Measurements from ENCODE around the gene MTRR.

The MTRR gene

DNA sequence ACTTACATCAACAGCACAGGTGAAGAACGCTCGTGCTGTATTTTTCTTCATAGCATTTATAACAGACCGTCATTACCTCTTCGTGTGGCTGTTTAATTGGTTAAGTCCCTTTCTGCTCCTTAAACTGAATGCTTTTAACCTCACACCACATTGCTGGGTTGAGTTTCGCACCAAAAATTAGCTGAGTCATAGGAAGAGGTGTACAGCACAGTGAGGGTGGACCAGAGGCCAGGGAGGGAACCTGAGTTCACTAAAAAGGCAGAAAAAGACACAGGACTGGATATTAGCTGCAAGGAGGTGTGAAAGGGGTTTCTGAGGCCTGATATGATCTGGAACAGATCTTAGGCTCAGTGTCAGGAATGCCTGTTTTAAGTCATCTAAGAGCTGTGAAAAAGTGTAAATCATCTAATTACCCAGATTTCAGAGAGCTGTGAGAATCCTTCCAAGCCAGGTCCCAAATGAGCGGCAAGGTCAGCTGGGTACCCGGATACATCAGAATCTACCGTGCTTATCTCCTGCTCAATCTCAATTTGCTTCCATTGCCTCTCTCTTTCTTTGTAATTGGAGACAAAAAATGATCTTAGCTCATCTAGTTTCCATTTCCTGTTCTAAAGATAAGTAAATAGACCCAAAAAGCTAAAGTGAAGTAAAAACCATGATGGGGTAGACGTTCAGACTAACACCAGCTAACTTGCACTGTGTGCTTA, 10.9 kb upstream of the MTRR start:
- DNase-seq, result no peak

DNA sequence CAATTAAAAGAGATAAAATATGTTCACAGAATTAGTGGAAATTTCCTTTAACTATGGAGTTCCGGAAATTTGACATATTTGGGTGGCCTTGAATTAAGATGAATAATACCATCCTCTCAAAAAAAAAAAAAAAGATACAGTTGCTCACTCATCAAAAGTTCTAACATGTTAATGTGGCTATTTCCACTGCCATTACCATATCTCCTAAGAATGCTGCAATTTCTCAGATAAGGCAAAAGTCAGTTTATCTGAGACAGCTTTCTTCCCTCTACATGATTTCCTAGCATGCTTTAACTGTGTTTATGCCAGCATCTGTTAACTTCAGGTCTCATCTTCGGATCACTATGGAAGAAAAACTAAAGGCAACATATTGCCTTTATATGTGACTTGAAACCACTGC, 2.8 kb upstream of the MTRR start:
- no peak for DNase-seq

DNA sequence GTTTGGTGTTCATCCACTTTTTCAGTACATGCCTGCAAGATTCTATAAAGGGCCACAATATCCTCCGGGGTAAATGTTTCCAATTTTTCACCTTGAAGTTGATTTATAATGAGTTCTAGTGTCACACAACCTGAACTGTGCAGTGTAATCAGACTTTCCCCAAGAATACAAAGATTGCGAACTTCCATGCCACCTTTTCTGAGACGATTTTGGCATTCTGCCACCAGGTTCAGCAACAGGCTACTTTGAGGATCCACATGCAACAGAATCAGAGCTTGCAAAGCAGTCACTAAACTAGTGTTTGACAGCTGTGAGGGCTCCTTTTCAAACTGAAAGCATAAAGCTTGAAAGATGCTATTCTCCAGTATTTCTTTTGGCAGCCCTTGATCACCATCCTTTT, 1.7 kb upstream of the MTRR start:
- DNase-seq, result no peak

DNA sequence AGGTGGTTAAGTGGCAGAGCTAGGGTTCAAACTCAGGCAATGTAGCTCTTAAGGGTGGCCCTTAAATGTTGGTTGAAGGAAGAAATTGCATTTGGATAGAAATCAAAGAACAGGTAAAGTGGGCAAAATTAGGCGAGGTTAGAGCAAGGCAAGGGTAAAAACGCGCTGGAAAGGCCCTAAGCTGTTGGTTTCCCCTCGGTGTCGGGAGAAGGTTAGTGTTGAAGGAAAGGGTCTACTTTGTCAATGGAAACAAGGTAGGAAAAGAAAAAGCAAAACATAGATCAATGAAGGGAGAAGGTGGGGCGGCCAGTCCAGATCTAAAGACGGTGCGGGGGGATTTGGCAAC, 548 bp upstream of the MTRR start:
- DNase-seq, result no peak

DNA sequence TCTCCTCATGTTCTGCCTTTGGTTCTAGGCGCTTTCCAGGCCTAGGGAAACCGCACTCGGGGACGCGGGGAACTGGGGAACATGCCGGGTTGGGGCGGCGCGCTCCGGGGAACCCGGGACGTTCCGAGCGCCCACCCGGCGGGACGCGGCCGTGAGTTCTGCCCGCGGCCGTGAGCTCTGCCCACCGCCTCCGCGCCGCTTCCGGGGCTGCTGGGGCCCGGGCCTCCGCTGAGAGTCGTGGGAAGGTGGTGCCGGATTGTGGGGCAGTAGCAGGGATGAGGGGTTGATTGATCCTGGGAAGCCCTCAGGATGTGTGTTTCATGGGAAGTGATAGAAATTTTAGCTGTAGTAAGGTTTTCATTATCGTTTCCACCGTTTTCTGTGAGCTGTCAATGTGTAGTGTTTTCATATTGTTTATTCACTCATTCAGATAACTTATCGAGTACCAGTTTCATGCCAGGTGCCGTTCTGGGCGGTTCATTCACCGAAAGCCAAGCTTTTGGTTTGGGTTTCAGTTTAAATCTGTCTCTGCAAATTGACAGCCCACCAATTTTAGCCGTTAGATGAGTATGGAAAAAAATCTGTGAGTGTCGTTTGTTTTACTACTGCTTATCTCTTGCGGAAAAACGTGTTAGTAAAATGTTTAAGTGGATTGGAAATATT, 657 bp downstream of the MTRR start:
- DNase-seq, result no peak

DNA sequence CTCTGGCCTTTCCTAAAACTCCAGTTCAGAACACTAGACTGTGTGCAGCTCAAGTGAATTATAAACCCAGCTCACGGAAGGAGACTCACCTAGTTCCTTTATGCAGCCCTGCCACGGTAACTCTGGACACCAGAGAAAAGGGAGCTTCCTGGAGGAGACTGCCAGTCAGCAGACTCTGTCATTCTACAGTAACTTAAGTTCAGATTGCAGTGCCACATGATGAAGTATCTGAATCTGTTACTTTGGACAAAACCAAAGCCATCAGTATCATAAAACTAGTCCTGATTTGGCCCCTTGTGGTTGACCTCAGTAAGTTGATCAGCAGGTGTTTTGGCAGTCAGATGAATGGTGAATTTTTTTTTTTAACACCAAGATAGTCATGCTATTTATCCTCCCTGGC, 2.7 kb downstream of the MTRR start:
- DNase-seq, result no peak

DNA sequence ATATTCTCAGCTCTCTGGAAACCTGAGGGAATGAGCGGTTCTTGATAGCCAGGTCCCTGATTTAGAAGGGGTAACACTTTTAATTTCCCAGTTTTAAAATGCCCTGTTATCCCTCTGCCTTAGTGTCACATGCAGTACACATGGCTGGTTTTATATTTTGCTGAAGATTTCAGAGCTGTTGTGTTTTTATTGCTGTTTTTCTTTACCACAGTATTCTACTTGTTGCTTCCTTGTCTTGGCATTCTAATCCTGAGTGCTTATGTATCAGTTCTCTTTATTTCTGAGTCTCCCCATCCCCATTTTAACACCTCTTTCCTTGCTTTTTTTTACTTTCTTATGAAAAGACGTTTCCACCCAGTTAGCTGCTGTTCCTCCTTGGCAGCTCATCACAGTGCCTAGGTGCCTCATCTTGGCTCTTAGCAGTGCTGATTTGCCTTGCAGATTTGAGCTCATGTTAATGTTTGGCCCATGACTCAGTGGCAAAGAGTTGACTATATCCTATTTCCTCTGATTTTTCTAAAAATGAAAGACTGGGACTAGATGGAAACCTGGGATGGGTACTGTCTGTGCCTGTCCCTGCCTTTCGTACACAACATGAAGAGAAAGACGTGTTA, 3.7 kb downstream of the MTRR start:
- no peak for DNase-seq

DNA sequence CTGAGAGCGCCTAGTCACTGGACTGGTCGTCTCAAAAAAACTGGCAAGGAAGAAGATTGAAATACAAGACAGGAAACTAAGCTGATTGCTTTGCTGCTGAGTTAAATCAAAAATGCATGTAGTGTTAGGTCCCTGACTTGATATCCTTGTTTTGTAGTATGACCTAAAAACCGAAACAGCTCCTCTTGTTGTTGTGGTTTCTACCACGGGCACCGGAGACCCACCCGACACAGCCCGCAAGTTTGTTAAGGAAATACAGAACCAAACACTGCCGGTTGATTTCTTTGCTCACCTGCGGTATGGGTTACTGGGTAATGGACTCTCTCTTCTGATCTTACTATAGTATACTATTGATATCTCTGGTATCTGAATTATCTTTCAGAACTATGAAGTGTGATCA, 4.3 kb downstream of the MTRR start:
- DNase-seq, result no peak

DNA sequence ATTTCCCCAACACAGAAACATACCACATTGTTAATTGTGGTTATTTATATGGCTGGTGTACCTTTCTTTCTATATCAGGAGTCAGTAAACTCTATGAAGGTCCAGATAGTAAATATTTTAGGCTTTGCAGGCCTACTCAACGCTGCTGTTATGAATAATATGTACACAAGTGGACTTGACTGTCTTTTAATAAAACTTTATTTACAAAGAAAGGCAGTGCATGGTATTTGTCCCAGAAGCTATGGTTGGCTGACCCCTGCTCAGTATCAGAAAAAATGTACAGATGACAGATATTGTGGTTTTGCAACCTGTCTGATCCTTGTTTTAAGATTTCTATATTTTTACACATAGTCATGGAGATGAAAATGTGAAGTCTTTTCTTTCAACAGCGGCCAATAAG, 5.7 kb downstream of the MTRR start:
- DNase-seq, result no peak

DNA sequence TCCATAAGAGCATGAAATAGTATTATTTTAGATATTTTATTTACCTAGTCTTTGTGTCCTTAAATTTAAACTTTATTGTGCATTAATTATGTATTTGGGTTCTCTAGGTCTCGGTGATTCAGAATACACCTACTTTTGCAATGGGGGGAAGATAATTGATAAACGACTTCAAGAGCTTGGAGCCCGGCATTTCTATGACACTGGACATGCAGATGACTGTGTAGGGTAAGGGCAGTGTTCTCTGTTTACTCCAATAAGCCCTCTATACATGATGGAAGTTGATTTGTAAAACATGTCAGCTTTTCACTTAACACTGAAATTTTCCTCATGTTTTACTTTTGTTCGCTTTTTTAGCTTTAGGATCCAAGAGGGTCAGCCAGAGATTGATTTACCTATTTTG, 6.2 kb downstream of the MTRR start:
- DNase-seq, result no peak

DNA sequence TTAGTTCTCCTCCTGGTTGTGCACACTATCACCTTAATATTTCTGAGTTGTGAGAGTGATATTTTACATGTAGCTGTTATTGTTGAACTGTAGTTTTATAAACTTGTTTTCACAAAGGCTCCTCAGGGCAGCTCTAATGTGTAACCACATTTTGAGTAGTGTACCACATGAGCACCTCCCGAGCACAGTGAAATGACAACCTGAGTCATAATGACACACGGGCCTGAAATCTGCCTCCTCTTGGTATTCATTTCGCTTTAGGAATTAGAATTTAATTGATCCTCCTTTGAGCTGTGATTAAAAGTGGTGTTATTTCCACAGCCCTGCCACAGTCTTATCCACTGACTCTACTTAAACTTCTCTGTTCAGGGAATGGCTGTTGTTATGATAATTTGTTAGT, 7.9 kb downstream of the MTRR start:
- DNase-seq, result peak; percentile 71

DNA sequence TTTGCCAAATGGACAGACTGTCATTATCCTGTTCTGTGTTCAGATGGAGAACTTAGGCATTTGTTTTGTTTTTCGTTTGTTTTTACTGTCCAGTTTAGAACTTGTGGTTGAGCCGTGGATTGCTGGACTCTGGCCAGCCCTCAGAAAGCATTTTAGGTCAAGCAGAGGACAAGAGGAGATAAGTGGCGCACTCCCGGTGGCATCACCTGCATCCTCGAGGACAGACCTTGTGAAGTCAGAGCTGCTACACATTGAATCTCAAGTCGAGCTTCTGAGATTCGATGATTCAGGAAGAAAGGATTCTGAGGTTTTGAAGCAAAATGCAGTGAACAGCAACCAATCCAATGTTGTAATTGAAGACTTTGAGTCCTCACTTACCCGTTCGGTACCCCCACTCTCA, 8.9 kb downstream of the MTRR start:
- peak; percentile 5 for DNase-seq

DNA sequence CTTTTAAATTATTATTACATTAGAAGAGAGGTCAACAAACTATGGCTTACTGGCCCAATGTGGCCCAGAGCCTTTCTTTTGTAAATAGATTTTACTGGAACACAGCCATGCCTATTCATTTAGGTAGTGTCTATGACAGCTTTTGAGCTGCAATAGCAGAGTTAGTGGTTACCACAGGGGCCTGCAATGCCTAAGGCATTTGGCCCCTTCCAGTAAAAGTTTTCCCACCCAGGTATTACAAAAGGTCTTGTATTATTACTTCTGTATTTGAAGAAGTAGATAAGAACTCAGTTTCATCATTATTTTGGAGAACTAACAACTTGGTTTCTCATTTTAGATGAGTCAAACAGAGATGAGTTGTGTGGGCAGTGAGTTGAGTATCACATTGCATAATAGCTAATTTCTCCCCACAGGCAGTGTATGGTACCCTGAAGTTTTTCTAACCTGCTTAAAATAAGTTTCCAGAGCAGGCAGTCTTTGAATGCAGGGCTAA, 9.5 kb downstream of the MTRR start:
- DNase-seq, result peak; percentile 28

DNA sequence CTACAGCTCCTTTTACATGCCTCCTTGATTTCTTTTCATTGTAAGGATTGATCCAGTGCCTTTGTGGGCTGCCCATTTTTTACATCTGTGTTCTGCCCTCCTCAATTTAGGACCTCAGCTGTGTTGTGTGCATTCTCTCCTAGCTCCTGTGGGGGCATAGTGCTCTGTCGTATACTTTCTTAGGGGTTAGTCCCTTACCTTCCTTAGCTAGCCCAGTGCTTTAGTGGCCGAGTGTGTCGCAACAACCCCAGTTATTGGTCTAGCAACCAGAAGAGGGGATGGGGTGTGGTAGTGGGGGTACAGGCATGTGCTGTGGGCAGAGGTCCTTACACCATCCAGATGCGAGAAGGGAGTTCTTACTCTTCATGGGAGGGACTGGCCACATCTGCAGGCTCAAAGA, 12.1 kb downstream of the MTRR start:
- DNase-seq, result no peak

DNA sequence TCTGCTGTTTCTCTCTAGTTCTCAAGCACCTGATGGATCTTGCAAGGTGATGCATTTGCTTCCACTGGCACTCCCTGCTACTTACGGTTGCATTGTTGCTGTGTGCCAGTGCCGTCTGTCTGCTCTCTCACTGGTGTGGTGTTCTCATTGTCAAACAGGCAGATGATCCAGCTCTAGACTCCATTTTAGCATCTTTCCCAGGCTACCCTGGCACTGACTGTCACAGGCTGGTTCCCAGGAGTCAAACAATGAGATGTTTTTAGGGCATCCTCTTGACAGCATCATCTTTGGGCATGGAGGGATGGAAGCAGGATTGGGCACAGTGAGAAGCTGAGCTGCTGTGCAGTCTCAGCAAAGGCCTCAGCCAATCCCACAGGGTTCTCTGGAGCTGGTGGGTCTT, 12.9 kb downstream of the MTRR start:
- no peak for DNase-seq

DNA sequence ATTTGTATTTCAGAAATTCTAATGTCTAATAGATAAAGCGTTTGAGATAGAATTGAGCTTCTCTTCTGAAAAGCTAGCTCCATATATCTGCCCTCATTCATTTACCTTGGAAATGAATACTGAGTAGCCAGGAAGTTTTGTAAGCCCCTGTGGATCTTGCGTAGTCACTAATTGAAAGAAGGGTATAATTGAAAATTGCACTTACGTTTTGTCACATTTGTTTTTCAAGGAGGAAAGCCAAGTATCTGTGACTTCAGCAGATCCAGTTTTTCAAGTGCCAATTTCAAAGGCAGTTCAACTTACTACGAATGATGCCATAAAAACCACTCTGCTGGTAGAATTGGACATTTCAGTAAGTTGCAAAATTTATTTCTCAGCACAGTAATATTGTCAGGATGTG, 14.0 kb downstream of the MTRR start:
- no peak for DNase-seq

DNA sequence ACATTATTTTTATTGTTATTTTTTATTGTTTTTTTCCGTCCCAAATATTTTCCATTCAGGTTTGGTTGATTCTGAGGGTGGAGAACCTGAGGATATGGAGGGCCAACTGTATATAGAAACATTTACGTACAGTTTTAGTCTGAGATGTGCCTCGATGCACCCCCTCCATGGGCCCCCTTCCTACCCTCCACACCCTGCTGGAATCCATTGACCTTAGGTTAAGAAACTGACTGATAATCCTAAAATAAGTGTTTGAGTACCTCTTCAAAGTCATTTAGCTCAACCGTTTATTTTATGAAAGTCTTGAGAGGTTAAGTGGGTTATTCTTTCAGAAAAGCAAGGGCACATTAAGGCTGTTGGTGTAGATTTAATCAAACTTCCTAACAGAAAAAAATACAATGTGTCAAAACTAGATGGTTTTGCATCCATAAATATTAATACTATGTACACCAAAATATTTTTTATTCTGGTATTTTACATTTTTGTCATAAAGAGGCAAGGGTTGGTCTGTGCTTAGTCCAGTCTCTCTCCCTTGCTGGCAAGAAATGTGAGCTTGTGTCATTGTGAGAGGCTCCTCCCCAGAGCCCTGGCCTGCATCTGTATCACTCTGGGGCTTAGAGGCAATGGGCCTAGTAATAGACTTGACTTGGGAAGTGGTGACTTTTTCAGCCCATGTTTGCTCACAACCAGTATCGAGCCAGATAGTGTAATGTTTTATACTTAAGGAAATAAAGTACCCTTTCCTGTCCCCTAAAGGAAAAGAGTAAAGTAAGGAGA, 15.7 kb downstream of the MTRR start:
- DNase-seq, result no peak

DNA sequence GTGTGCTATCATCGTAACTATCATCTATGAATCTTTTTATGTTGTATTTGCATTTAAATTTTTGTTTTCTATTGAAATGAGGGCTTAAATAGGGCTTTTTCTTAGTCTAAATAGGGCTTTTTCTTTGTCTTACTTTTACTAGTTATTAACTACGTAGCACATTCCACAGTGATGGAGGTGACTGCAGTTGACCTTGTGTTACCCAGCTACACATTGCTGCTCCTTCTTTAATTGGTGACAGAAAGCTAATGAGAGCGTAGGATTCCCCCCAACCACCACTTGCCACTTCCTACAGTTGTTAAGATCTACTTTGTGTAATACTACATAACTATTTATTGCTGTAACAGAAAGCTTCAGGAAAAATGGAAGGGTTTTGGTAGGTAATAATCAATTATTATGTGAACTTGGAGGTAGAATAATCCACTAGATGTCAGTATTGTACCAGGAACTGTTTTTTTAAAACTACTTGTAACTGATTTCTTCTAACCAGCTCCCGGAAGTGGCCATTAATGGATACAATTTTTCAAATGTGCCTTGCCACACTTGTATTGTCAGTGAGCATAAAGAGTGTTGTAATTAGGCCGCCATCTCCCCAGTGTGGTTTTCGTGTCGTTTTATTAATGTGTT, 18.0 kb downstream of the MTRR start:
- peak; percentile 63 for DNase-seq

DNA sequence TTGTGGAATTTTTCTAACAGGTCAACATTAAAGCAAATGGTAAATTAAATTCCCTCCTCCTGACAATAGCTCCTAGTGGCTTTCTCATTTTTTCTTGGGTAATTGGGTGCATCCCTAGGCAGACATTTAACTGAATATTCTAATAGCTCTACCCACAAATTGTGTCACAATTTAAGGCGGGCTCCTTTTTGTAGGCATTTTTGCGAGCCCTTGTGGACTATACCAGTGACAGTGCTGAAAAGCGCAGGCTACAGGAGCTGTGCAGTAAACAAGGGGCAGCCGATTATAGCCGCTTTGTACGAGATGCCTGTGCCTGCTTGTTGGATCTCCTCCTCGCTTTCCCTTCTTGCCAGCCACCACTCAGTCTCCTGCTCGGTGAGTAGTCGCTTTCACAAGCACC, 20.0 kb downstream of the MTRR start:
- DNase-seq, result no peak

DNA sequence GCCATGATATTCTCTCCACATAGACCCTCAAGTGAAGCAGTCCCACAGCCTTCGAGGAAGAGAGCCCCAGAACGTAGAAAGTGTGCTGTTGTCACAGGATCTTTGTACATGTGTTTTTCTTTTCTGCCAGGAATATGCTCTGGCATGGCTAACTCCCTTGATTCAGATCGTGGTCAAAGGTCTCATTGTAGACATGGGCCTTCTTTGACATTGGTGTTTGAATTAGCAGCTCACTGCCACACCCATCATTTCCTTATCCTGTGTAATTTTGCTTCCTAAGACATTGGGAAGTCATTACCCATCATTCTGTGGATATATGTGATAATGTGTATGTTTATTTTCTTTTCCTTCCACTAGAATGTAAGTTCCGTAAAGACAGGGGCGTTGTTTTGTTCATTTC, 25.5 kb downstream of the MTRR start:
- no peak for DNase-seq

DNA sequence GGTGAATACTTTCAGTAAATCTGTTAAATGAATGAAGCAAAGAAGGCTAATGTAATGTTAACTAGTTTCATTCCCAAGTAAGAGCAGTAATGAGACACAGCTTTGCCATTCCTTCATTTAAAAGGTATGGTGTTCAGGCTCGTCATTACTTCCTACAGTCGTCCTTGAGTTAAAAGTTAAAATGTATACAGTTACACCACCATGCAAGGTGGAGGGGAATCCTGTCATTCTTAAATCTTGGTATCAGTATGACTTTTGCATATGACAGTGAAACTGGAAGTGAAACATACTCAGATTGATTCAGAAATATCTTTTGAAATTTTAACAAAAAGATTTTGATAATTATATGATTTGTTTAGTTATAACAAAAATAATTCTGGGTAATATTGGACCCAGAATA, 25.9 kb downstream of the MTRR start:
- no peak for DNase-seq

DNA sequence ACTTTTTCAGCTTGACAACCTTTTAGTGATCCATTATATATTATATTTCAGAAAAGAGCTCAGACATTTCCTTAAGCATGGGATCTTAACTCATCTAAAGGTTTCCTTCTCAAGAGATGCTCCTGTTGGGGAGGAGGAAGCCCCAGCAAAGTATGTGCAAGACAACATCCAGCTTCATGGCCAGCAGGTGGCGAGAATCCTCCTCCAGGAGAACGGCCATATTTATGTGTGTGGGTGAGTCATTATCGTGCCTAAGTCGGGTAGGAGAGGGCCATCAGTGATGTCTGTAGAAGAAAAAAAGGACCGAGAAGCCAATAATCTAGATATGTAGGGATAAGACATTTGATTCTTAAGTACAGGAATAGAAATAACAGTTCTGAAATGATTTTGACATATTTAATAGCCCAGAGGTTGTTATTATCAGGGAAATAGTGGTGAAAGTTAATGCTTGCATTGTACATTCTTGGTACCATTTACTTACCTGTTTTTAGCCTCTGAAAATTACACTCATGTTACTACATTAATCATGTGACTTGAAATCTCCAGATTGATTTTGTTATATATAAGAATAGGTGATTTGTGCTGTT, 28.2 kb downstream of the MTRR start:
- peak; percentile 37 for DNase-seq

DNA sequence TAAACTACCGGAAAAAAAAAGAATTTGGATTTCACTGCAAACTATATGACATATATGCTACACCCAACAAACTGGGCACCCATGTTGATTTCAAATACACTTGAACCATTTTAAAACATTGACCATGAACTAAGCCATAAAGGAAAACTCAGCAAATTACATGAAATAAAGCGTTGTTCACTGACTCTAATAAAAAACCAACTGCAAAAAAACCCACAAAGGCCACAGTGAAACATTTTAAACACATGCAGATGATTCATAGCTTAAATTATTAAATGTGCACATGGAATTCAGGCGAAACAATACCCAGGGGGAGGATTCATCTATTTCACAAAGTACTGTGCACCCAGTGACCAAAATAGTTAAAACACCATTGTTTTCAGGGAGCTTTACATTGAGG, 33.3 kb downstream of the MTRR start:
- peak; percentile 59 for DNase-seq

All from fibroblast of skin of right biceps (primary cell).